ENCODE data around the gene LRRC8A. TPM values are rescaled to one million over a fixed set of nuclear protein-coding genes. Genes with fewer than 3 reads are reported as not detected.

The LRRC8A gene
- polyA plus RNA-seq, 1 donor (not counting 4 experiments of a cell fraction or from before 2014, with no cell fraction given): 88.3 TPM

DNA sequence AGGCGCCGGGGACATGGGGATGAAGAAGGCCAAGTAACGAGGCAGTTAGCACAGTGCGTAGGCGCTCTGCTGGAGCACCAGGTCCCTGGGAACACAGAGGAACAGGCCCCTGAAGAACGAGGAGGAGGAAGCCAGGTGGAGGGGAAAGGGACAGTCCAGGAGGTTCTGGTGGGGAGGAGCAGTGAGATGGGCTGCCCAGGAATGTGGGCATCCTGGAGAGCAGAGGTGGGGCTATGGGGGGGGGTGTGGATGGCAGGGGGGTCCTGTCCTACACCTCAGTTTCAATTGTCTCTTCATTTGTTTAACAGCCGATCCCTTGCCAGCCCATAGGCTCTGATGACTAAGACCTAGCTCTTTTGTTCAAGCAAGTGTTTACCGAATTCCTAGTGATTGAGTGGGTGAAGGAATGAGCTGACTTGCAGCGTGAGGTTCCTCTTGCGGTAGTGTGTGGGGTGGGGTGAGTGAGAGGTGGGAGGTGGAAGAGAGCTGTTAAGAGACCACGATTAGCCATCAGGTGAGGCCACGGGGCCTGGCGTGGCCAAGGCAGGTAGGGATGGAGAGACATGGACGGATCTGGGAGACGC, 30.4 kb downstream of the LRRC8A start:
- H3K36me3 ChIP-seq (ENCODE audit: control insufficient read depth in 2 of 2, extremely low read depth in 1 of 2, insufficient read depth in 2 of 2, low read length in 2 of 2): peaks cover 44 to 87% of the 10 kb centered on the region in 2 experiments
- H3K9ac ChIP-seq (ENCODE audit: control insufficient read depth, extremely low read depth, insufficient read depth, low read length): peak overlapping the region; percentile 75
- no peak overlapping the region for H2AFZ ChIP-seq (ENCODE audit: control insufficient read depth, low read length)
- TF ChIP-seq EZH2 (IDR thresholded peaks at IDR 0.05; ENCODE audit: low read length): no peak
- TF ChIP-seq, protein P1, sequence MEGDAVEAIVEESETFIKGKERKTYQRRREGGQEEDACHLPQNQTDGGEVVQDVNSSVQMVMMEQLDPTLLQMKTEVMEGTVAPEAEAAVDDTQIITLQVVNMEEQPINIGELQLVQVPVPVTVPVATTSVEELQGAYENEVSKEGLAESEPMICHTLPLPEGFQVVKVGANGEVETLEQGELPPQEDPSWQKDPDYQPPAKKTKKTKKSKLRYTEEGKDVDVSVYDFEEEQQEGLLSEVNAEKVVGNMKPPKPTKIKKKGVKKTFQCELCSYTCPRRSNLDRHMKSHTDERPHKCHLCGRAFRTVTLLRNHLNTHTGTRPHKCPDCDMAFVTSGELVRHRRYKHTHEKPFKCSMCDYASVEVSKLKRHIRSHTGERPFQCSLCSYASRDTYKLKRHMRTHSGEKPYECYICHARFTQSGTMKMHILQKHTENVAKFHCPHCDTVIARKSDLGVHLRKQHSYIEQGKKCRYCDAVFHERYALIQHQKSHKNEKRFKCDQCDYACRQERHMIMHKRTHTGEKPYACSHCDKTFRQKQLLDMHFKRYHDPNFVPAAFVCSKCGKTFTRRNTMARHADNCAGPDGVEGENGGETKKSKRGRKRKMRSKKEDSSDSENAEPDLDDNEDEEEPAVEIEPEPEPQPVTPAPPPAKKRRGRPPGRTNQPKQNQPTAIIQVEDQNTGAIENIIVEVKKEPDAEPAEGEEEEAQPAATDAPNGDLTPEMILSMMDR (optimal IDR thresholded peaks at IDR 0.05 in 1 of 3, IDR thresholded peaks at IDR 0.05 in 1 of 3, conservative IDR thresholded peaks at IDR 0.05 in 1 of 3; ENCODE audit: extremely low read depth in 1 of 3, insufficient read depth in 2 of 3, low read length in 3 of 3): no peak
- dilution Hi-C loops (cut with MboI; ENCODE audit: extremely low pct_ligation_motif_present, low sequenced_read_pairs): no loop called here
- H3K4me3 ChIP-seq (ENCODE audit: control insufficient read depth in 2 of 3, extremely low read depth in 1 of 3, insufficient read depth in 2 of 3, low read depth in 1 of 3, low read length in 3 of 3): peak overlapping the region; percentile 17 to 69 (median 37)
- peaks cover 65% of the 10 kb centered on the region for H3K4me1 ChIP-seq (ENCODE audit: control insufficient read depth, extremely low read depth, insufficient read depth, low read length)
- H3K9me1 ChIP-seq (ENCODE audit: control insufficient read depth, extremely low read depth, insufficient read depth, low read length): peaks cover 3% of the 10 kb centered on the region
- H3K27me3 ChIP-seq (ENCODE audit: control insufficient read depth, extremely low read depth, insufficient read depth, low read length): no peaks in the 10 kb centered on the region
- peak overlapping the region; percentile 92 for H3K4me2 ChIP-seq (ENCODE audit: control insufficient read depth, extremely low read depth, insufficient read depth, low read depth, low read length)
- peak overlapping the region; percentile 97 for H3K27ac ChIP-seq (ENCODE audit: control insufficient read depth, insufficient read depth, low read length)
- H3K9me3 ChIP-seq (ENCODE audit: control insufficient read depth, low read depth, low read length): no peaks in the 10 kb centered on the region
- peak; percentile 98 for DNase-seq (ENCODE audit: low read depth, low spot score)
- peak; percentile 98 for FAIRE-seq
- H3K79me2 ChIP-seq (ENCODE audit: control insufficient read depth, insufficient read depth, low read length): peaks cover 68% of the 10 kb centered on the region
- no peaks in the 10 kb centered on the region for H4K20me1 ChIP-seq (ENCODE audit: control insufficient read depth, extremely low read depth, insufficient read depth, low read length)

DNA sequence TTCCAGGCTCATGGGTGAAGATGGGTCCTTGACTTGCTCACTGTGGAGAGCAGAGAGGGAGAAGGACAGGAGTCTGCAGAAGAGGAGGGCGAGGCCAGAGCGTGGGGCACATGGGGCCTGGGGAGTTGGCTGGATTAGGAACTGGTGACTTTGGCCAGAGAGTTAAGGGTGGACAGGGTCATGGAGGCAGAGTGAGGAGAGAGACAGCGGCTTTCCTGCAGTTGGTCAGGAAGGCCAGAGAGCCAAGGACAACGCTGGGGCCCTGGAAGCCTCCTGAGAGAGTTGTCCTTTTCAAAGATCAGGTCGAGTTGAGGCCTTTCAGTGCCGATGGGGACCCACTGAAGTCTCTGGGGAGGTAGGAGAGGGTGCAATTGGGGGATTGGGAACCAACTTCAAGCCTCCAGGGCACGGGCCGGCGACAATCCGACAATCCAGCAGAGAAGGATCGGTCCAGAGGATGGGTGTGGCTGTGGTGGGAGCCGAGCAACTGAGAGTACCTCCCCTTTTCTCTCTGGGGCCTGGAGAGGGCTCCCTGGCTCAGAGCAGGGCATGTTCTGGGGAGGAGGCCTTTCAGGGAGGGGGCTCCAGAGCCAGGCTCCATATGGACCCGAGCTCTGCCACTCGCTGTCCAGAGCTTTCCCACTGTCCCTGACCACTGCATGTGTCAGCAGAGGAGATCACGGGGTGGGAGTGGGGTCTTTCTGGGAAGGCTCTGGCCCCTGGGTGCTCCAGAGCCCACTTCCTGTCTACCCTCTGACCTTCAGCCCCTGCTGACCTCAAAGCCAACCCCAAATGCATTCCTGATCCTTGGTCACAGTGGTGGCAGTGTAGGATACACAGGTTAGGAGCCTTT, 31.3 kb downstream of the LRRC8A start:
- Histone ChIP-seq H3K27me3 (ENCODE audit: control insufficient read depth, extremely low read depth, insufficient read depth, low read length) (no peaks in the 10 kb centered on the region), H3K9me3 (ENCODE audit: control insufficient read depth, low read depth, low read length) (no peaks in the 10 kb centered on the region), H3K27ac (ENCODE audit: control insufficient read depth, insufficient read depth, low read length) (peak overlapping the region; percentile 97), H2AFZ (ENCODE audit: control insufficient read depth, low read length) (no peak overlapping the region), H3K9ac (ENCODE audit: control insufficient read depth, extremely low read depth, insufficient read depth, low read length) (peak overlapping the region; percentile 67), H3K36me3 (ENCODE audit: control insufficient read depth in 2 of 2, extremely low read depth in 1 of 2, insufficient read depth in 2 of 2, low read length in 2 of 2) (peaks cover 43 to 85% of the 10 kb centered on the region in 2 experiments), H3K4me3 (ENCODE audit: control insufficient read depth in 2 of 3, extremely low read depth in 1 of 3, insufficient read depth in 2 of 3, low read depth in 1 of 3, low read length in 3 of 3) (peak overlapping the region; percentile 17 to 69 (median 37)), H3K9me1 (ENCODE audit: control insufficient read depth, extremely low read depth, insufficient read depth, low read length) (peaks cover 3% of the 10 kb centered on the region), H3K4me2 (ENCODE audit: control insufficient read depth, extremely low read depth, insufficient read depth, low read depth, low read length) (peak overlapping the region; percentile 92), H3K4me1 (ENCODE audit: control insufficient read depth, extremely low read depth, insufficient read depth, low read length) (peaks cover 73% of the 10 kb centered on the region), H3K79me2 (ENCODE audit: control insufficient read depth, insufficient read depth, low read length) (peaks cover 61% of the 10 kb centered on the region), H4K20me1 (ENCODE audit: control insufficient read depth, extremely low read depth, insufficient read depth, low read length) (no peaks in the 10 kb centered on the region)
- no peak for TF ChIP-seq EZH2 (IDR thresholded peaks at IDR 0.05; ENCODE audit: low read length)
- TF ChIP-seq, protein P1 (optimal IDR thresholded peaks at IDR 0.05 in 1 of 3, IDR thresholded peaks at IDR 0.05 in 1 of 3, conservative IDR thresholded peaks at IDR 0.05 in 1 of 3; ENCODE audit: extremely low read depth in 1 of 3, insufficient read depth in 2 of 3, low read length in 3 of 3): no peak
- DNase-seq (ENCODE audit: low read depth, low spot score) (no peak), FAIRE-seq (peak; percentile 44)
- dilution Hi-C loops (cut with MboI; ENCODE audit: extremely low pct_ligation_motif_present, low sequenced_read_pairs): no loop called here
